ENCODE results near the gene BCL3. TPM values are rescaled to one million over a fixed set of nuclear protein-coding genes. Genes with fewer than 3 reads are reported as not detected.

Gene BCL3
- total RNA-seq, 1 donor = 8.6 TPM

- peak overlapping the region; percentile 58 for H3K4me3 ChIP-seq (ENCODE audit: low read depth, low read length)
- no peak for TF ChIP-seq CTCF (IDR thresholded peaks at IDR 0.05; ENCODE audit: insufficient read depth, low read depth, low read length)
- DNase-seq (ENCODE audit: low read depth) = peak; percentile 95
These were observed 1.4 kb upstream of the BCL3 start for GRCh38 chr19:44746946-44747738.

- DNase-seq (ENCODE audit: low read depth) = peak; percentile 77
- peak overlapping the region; percentile 58 for H3K4me3 ChIP-seq (ENCODE audit: low read depth, low read length)
- TF ChIP-seq CTCF (IDR thresholded peaks at IDR 0.05; ENCODE audit: insufficient read depth, low read depth, low read length) = no peak
These were observed 626 bp upstream of the BCL3 start for GRCh38 chr19:44747739-44748425.

- TF ChIP-seq CTCF (IDR thresholded peaks at IDR 0.05; ENCODE audit: insufficient read depth, low read depth, low read length) = no peak
- H3K4me3 ChIP-seq (ENCODE audit: low read depth, low read length) = peak overlapping the region; percentile 85
- DNase-seq (ENCODE audit: low read depth) = no peak
These were observed 784 bp downstream of the BCL3 start for GRCh38 chr19:44749292-44749691.

GRCh38 chr19:44749994-44750393 is 1.5 kb downstream of the BCL3 start:
- peak overlapping the region; percentile 85 for H3K4me3 ChIP-seq (ENCODE audit: low read depth, low read length)
- DNase-seq (ENCODE audit: low read depth) = no peak
- TF ChIP-seq CTCF (IDR thresholded peaks at IDR 0.05; ENCODE audit: insufficient read depth, low read depth, low read length) = no peak

GRCh38 chr19:44752123-44752815 is 3.8 kb downstream of the BCL3 start:
- no peak overlapping the region for H3K4me3 ChIP-seq (ENCODE audit: low read depth, low read length)
- no peak for DNase-seq (ENCODE audit: low read depth)
- TF ChIP-seq CTCF (IDR thresholded peaks at IDR 0.05; ENCODE audit: insufficient read depth, low read depth, low read length) = no peak

GRCh38 chr19:44752816-44753625 is 4.5 kb downstream of the BCL3 start:
- peak overlapping the region; percentile 60 for H3K4me3 ChIP-seq (ENCODE audit: low read depth, low read length)
- peak; percentile 12 for TF ChIP-seq CTCF (IDR thresholded peaks at IDR 0.05; ENCODE audit: insufficient read depth, low read depth, low read length)
- peak; percentile 98 for DNase-seq (ENCODE audit: low read depth)
